ENCODE results near the gene CHMP6. TPM values are rescaled to one million over a fixed set of nuclear protein-coding genes. Genes with fewer than 3 reads are reported as not detected.
"Not testable (repeated sequence)": the region's sequence is repeated elsewhere in the genome, so short reads cannot be mapped to it uniquely, and the experiment has no call there.

Gene CHMP6
- total RNA-seq, 1 donor from 2014 or later = 27.8 TPM

DNA sequence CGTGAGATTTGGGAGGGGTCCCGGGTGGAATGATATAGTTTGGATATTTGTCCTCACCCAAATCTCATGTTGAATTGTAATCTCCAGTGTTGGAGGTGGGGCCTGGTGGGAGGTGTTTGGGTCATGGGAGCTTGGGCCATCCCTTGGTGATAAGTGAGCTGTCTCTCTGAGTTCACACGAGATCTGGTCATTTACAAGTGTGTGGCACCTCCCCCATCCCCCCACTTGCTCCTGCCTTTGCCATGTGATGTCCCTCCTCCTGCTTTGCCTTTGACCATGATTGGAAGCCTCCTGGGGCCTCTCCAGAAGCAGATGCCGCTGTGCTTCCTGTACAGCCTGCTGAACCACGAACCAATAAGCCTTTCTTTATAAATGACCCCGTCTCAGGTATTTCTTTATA is 22.0 kb downstream of the CHMP6 start:
- DNase-seq (ENCODE audit: low spot score, unreplicated experiment) = no peak
- no peak for TF ChIP-seq CTCF (IDR thresholded peaks at IDR 0.05; ENCODE audit: unreplicated experiment)
- Mint-ChIP-seq H3K4me1 (ENCODE audit: low read depth) (peaks cover 9% of the 10 kb centered on the region), H3K36me3 (ENCODE audit: insufficient read depth) (peaks cover 9% of the 10 kb centered on the region), H3K27me3 (no peaks in the 10 kb centered on the region), H3K4me3 (ENCODE audit: low read depth) (no peak overlapping the region), H3K27ac (no peak overlapping the region), H3K9me3 (ENCODE audit: low read depth) (peaks cover 21% of the 10 kb centered on the region)

DNA sequence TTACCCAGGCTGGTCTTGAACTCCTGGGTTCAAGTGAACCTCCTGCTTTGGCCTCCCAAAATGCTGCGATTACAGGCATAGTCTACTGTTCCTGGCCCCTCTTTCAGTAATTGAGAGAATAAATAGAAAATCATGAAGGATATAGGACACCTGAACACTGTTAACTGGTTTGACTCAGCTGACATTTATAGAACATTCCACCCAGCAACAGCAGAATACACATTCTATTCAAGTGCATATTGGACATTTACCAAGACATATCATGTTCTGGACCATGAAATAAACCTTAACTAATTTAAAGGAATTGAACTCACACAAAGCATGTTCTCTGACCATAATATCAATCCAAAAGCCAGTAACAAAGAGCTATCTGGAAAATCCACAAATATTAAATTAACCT is 23.5 kb downstream of the CHMP6 start:
- Mint-ChIP-seq H3K9me3 (ENCODE audit: low read depth) (peaks cover 21% of the 10 kb centered on the region), H3K4me3 (ENCODE audit: low read depth) (no peak overlapping the region), H3K36me3 (ENCODE audit: insufficient read depth) (peaks cover 9% of the 10 kb centered on the region), H3K27me3 (no peaks in the 10 kb centered on the region), H3K27ac (no peak overlapping the region), H3K4me1 (ENCODE audit: low read depth) (peaks cover 9% of the 10 kb centered on the region)
- no peak for TF ChIP-seq CTCF (IDR thresholded peaks at IDR 0.05; ENCODE audit: unreplicated experiment)
- DNase-seq (ENCODE audit: low spot score, unreplicated experiment) = no peak

DNA sequence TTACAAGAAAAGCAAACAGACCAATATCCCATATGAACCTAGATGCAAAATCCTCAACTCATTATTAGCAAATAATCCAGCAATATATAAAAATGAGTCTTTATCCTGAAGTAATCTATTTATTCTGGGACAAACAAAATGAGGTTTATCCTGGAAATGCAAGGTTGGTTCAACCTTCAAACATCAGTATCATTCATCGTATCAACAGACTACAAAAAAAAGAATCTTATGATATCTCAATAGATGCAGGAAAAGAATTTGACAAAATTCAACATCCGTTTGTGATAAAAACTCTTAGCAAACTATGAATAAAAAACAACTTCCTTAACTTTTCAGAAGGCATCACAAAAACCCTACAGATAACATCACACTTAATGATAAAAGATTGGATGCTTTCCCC is 24.9 kb downstream of the CHMP6 start:
- H3K4me3 Mint-ChIP-seq (ENCODE audit: low read depth) = no peak overlapping the region
- no peaks in the 10 kb centered on the region for H3K27me3 Mint-ChIP-seq
- peaks cover 6% of the 10 kb centered on the region for H3K36me3 Mint-ChIP-seq (ENCODE audit: insufficient read depth)
- TF ChIP-seq CTCF (IDR thresholded peaks at IDR 0.05; ENCODE audit: unreplicated experiment) = no peak
- H3K9me3 Mint-ChIP-seq (ENCODE audit: low read depth) = peaks cover 14% of the 10 kb centered on the region
- DNase-seq (ENCODE audit: low spot score, unreplicated experiment) = no peak
- no peak overlapping the region for H3K27ac Mint-ChIP-seq
- peaks cover 9% of the 10 kb centered on the region for H3K4me1 Mint-ChIP-seq (ENCODE audit: low read depth)

DNA sequence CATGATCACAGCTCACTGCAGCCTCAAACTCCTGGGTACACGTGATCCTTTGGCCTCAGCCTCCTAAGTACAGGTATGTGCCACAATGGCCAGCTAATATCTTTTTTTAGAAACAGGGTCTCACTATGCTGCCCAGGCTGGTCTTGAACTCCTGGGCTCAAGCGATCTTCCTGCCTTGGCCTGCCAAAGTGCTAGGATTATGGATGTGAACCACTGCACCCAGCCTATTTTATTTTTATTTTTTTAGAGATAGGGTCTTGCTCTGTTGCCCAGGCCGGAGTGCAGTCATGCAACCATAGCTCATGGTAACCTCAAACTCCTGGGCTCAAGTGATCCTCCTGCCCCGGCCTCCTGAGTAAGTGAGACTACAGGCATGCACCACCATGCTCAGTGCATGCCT is 25.7 kb downstream of the CHMP6 start:
- H3K4me1 Mint-ChIP-seq (ENCODE audit: low read depth); H3K9me3 Mint-ChIP-seq (ENCODE audit: low read depth); H3K4me3 Mint-ChIP-seq (ENCODE audit: low read depth); H3K27ac Mint-ChIP-seq; H3K27me3 Mint-ChIP-seq; H3K36me3 Mint-ChIP-seq (ENCODE audit: insufficient read depth); DNase-seq (ENCODE audit: low spot score, unreplicated experiment): not testable (repeated sequence)

DNA sequence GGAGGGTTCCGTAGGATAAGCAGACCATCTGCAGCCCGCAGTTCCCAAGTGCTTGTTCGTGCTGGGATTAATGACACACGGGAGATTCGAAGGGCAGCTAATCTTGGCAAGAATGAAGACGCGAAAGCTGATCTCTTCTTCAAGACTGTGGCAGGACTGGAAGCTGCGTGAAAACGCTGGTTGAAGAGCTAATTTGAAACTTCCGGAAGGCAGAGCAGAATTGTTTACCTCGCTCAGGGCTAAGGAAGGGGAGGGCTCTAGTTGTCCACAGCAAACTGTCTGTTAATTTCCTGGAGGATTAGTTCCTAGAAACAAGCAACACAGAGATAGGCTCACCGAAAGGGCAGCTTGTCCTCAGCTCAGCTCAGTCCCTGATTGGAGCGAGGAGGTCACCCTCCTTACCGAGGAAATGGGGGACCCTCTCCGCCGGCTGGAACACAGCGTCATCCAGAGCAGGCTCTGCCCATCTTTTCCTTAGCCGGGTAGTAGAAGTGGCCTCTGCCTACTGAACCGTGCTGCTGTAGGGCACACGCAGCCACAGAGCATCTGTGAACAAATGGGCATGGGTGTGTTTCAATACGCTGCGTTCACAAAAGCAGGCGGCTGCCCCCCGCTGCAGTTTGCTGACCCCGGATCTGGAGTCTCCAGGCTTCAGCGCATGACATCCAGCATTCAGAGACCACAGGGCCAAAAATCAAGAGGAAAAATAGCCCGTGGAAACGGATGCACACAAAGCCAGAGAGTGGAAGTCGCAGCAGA is 26.6 kb downstream of the CHMP6 start:
- Mint-ChIP-seq H3K4me1 (ENCODE audit: low read depth) (peaks cover 5% of the 10 kb centered on the region), H3K9me3 (ENCODE audit: low read depth) (peaks cover 8% of the 10 kb centered on the region), H3K36me3 (ENCODE audit: insufficient read depth) (peaks cover 3% of the 10 kb centered on the region), H3K27me3 (no peaks in the 10 kb centered on the region), H3K4me3 (ENCODE audit: low read depth) (peak overlapping the region; percentile 61), H3K27ac (no peak overlapping the region)
- TF ChIP-seq CTCF (IDR thresholded peaks at IDR 0.05; ENCODE audit: unreplicated experiment) = no peak
- DNase-seq (ENCODE audit: low spot score, unreplicated experiment) = no peak

All from progenitor cell of endocrine pancreas (in vitro differentiated cells).